HCT116 (cell line): ENCODE results near the gene ZDHHC22. TPM values are rescaled to one million over a fixed set of nuclear protein-coding genes. Genes with fewer than 3 reads are reported as not detected.

Experiments used
- ATAC-seq: fragments of 200-7000 bp; cut with Tn5 transposase; 2 replicates; pipeline ENCODE4 v1.9.1; 2020; ENCODE audit warnings: mild to moderate bottlenecking, moderate library complexity
- BruUV-seq: library from RNA; stranded (reverse); fragments of 400-500 nt; replicated peaks from 2 replicates; lab custom pipeline; 2021; lab: Mats Ljungman, UMichigan
- CTCF ChIA-PET: fragments of 300-600 bp; sonication (Branson Sonifier 250); formaldehyde crosslinking; loops from one replicate; lab custom pipeline; 2021; ENCODE audit warnings: antibody characterized with exemption; lab: Charles Lee
- POLR2A ChIA-PET: fragments of 300-600, 350-600 bp; sonication (Branson Sonifier 250); formaldehyde crosslinking; loops from one replicate; lab custom pipeline; 2021; ENCODE audit warnings: antibody characterized with exemption; lab: Charles Lee
- RAD21 ChIA-PET, 2 experiments: fragments of 300-600 bp; sonication (Branson Sonifier 250); formaldehyde crosslinking; loops; one replicate each; lab custom pipeline; 2023; ENCODE audit warnings: low total read pairs in 2 of 2; ENCODE audit not compliant: uncharacterized antibody in 2 of 2, unreplicated experiment in 2 of 2, low non-redundant PET in 1 of 2; lab: Charles Lee
- DNase-seq: peaks from one replicate; pipeline ENCODE4 v3.0.0-alpha.2; 2010; ENCODE audit warnings: low read depth, low spot score
- H2AFZ ChIP-seq: fragments of 200-600 bp; shearing (Covaris generic), sonication (generic); 2 replicates; pipeline ENCODE4 v1.6.1; 2017; ENCODE audit warnings: low read depth, mixed run types, mixed read lengths, antibody characterized with exemption, low read length; ENCODE audit not compliant: poor library complexity, severe bottlenecking
- H3K27ac ChIP-seq: 2 replicates; pipeline ENCODE4 v1.5.1; 2012; ENCODE audit warnings: low read depth, low read length
- H3K27me3 ChIP-seq: fragments of 200-600 bp; sonication (generic); 2 replicates; pipeline ENCODE4 v1.6.1; 2016; ENCODE audit warnings: mixed run types, low read length, mixed read lengths; ENCODE audit not compliant: insufficient read depth
- H3K36me3 ChIP-seq, 2 experiments: fragments of 200-500 bp in 1 of 2; fragments of 200-600 bp in 1 of 2; sonication (Bioruptor generic) in 1 of 2; sonication (generic) in 1 of 2; 2 replicates each; pipeline versions ENCODE4 v1.5.1 to v1.6.1; 2014 to 2016; ENCODE audit warnings: low read length in 2 of 2, inconsistent platforms in 1 of 2, mixed read lengths in 1 of 2, mixed run types in 1 of 2; ENCODE audit not compliant: insufficient read depth in 2 of 2, control insufficient read depth in 1 of 2
- H3K4me1 ChIP-seq, 2 experiments: fragments of 200-600 bp in 1 of 2; sonication (generic) in 1 of 2; 2 replicates each; pipeline versions ENCODE4 v1.5.1 to v1.6.1; 2012 to 2017; ENCODE audit warnings: low read length in 2 of 2, inconsistent platforms in 1 of 2, mild to moderate bottlenecking in 1 of 2, mixed read lengths in 1 of 2, mixed run types in 1 of 2, moderate library complexity in 1 of 2; ENCODE audit not compliant: insufficient read depth in 2 of 2, control insufficient read depth in 1 of 2
- H3K4me2 ChIP-seq: fragments of 200-600 bp; sonication (generic); 2 replicates; pipeline ENCODE4 v1.6.1; 2017; ENCODE audit warnings: mixed run types, low read length, mixed read lengths
- H3K4me3 ChIP-seq, 2 experiments: fragments of 200-600 bp in 1 of 2; sonication (generic) in 1 of 2; replicated peaks in 1 of 2; 2 replicates each; pipeline ENCODE4 v1.5.1; 2011 to 2016; ENCODE audit warnings: low read length in 2 of 2, control low read depth in 1 of 2, low read depth in 1 of 2, mild to moderate bottlenecking in 1 of 2, mixed read lengths in 1 of 2, mixed run types in 1 of 2
- H3K79me2 ChIP-seq: fragments of 200-600 bp; sonication (generic); 2 replicates; pipeline ENCODE4 v1.6.1; 2017; ENCODE audit warnings: mild to moderate bottlenecking, mixed run types, low read length, moderate library complexity, mixed read lengths; ENCODE audit not compliant: insufficient read depth
- H3K9ac ChIP-seq: fragments of 200-600 bp; sonication (generic); 2 replicates; pipeline ENCODE4 v1.6.1; 2016; ENCODE audit warnings: low read length, mixed read lengths
- H3K9me2 ChIP-seq: fragments of 200-600 bp; sonication (generic), shearing (Covaris generic); 2 replicates; pipeline ENCODE4 v1.6.1; 2017; ENCODE audit warnings: mixed run types, mild to moderate bottlenecking, moderate library complexity; ENCODE audit not compliant: insufficient read depth
- H3K9me3 ChIP-seq, 2 experiments: fragments of 200-500 bp in 1 of 2; fragments of 200-600 bp in 1 of 2; sonication (Bioruptor generic) in 1 of 2; sonication (generic) in 1 of 2; 2 replicates each; pipeline ENCODE4 v1.6.1; 2014 to 2017; ENCODE audit warnings: low read length in 2 of 2, mixed read lengths in 2 of 2, inconsistent platforms in 1 of 2, low read depth in 1 of 2, mild to moderate bottlenecking in 1 of 2, mixed run types in 1 of 2, moderate library complexity in 1 of 2; ENCODE audit not compliant: control insufficient read depth in 1 of 2, insufficient read depth in 1 of 2
- H4K20me1 ChIP-seq: fragments of 200-600 bp; sonication (generic), shearing (Covaris generic); 2 replicates; pipeline ENCODE4 v1.6.1; 2017; ENCODE audit warnings: mixed run types, mild to moderate bottlenecking, moderate library complexity; ENCODE audit not compliant: insufficient read depth
- EZH2 ChIP-seq: fragments of 200-600 bp; sonication (generic); IDR thresholded peaks from 2 replicates; pipeline ENCODE4 v1.6.1; 2017; ENCODE audit warnings: antibody characterized with exemption, mixed run types
- FOSL1 ChIP-seq: IDR thresholded peaks from 2 replicates; pipeline ENCODE4 v1.6.1; 2012; ENCODE audit warnings: low read depth
- POLR2AphosphoS5 ChIP-seq: IDR thresholded peaks from 2 replicates; pipeline ENCODE4 v1.6.1; 2011; ENCODE audit warnings: mild to moderate bottlenecking, low read depth, low read length, moderate library complexity
- TCF7L2 ChIP-seq: IDR thresholded peaks from 2 replicates; pipeline ENCODE4 v1.7.0; 2011; ENCODE audit warnings: borderline replicate concordance, inconsistent platforms; ENCODE audit not compliant: insufficient read depth, insufficient read length; ENCODE audit errors: extremely low read depth
- YY1 ChIP-seq: IDR thresholded peaks from 2 replicates; pipeline ENCODE4 v1.6.1; 2011; ENCODE audit warnings: low read length, low read depth, moderate library complexity, mild to moderate bottlenecking; ENCODE audit not compliant: insufficient replicate concordance; ENCODE audit errors: extremely low read depth
- intact Hi-C: fragments of 100-400 bp; cut with micrococcal nuclease; formaldehyde crosslinking; loops from 2 replicates; pipeline ENCODE4 v1.10.0; 2022
- total RNA-seq: library from RNA; stranded (reverse); gene quantifications from one replicate; pipeline ENCODE4 v1.2.1, GENCODE V29; 2021; ENCODE audit not compliant: unreplicated experiment
- TF ChIP-seq, protein P1 (sequence below): IDR thresholded peaks from 2 replicates; pipeline ENCODE4 v1.6.1; 2011; ENCODE audit warnings: mild to moderate bottlenecking, low read length, moderate library complexity; ENCODE audit not compliant: insufficient replicate concordance; ENCODE audit errors: extremely low read depth
- TF ChIP-seq, protein P2 (sequence below), 3 experiments: fragments of 200-600 bp in 1 of 3; sonication (generic) in 1 of 3; IDR thresholded peaks in 2 of 3; conservative IDR thresholded peaks in 1 of 3; 2 replicates each; pipeline ENCODE4 v1.5.1; 2012 to 2017; ENCODE audit warnings: low read depth in 2 of 3, low read length in 2 of 3, antibody characterized with exemption in 1 of 3, borderline replicate concordance in 1 of 3, control low read depth in 1 of 3, mild to moderate bottlenecking in 1 of 3, mixed read lengths in 1 of 3, mixed run types in 1 of 3, moderate library complexity in 1 of 3; ENCODE audit not compliant: insufficient read depth in 1 of 3

ZDHHC22 gene
- total RNA-seq, 1 experiment from 2014 or later = 0.10 TPM

DNA sequence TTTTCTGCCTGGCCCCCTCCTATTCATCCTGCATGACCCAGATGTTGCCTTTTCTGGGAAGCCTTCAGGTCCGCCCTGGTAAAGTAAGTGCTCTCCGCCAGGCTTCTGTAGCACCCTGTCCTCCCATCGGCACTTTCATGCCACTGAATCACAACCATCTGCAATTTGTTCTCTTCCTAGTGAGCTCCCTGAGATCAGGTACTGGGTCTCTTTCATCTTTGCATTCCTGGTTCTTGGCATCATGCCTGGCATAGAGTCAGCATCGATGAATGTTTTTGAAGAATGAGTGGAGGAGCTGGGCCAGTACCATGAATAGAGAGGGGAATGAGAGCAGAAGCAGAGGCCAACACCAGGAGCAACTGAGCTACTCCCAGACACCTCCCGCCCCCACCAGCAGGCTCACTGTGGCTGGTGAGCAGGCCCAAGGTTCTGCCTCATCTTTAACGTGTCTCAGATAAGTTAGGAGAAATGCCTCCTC lies 13.1 kb downstream of the ZDHHC22 start:
- ChIA-PET CTCF (interaction anchor here (0.7 to 1.5 kb wide), 4 partner anchors 12 to 256 kb away, joined by 3 to 7 read pairs (median 5); no protein-coding TSS in a partner anchor), POLR2A (interaction anchor here (0.7 to 1.0 kb wide), 2 partner anchors 10 to 30 kb away, joined by 3 read pairs; no protein-coding TSS in a partner anchor), RAD21 (no interaction called here)
- Histone ChIP-seq H3K4me2 (peak overlapping the region; percentile 68), H2AFZ (no peak overlapping the region), H3K79me2 (no peaks in the 10 kb centered on the region), H3K4me1 (peaks cover 38 to 77% of the 10 kb centered on the region in 2 experiments), H3K9me3 (no peaks in the 10 kb centered on the region), H3K9me2 (no peaks in the 10 kb centered on the region), H3K27ac (peak overlapping the region; percentile 62), H3K36me3 (no peaks in the 10 kb centered on the region)
- ATAC-seq (peak; percentile 80), DNase-seq (peak; percentile 98)
- intact Hi-C loops = no loop called here
- no TSS peak for BruUV-seq
- no peak for TF ChIP-seq FOSL1
- TF ChIP-seq, protein P1, sequence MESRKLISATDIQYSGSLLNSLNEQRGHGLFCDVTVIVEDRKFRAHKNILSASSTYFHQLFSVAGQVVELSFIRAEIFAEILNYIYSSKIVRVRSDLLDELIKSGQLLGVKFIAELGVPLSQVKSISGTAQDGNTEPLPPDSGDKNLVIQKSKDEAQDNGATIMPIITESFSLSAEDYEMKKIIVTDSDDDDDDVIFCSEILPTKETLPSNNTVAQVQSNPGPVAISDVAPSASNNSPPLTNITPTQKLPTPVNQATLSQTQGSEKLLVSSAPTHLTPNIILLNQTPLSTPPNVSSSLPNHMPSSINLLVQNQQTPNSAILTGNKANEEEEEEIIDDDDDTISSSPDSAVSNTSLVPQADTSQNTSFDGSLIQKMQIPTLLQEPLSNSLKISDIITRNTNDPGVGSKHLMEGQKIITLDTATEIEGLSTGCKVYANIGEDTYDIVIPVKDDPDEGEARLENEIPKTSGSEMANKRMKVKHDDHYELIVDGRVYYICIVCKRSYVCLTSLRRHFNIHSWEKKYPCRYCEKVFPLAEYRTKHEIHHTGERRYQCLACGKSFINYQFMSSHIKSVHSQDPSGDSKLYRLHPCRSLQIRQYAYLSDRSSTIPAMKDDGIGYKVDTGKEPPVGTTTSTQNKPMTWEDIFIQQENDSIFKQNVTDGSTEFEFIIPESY = peak; percentile 48
- peak; percentile 100 for TF ChIP-seq TCF7L2
- peak; percentile 72 for TF ChIP-seq POLR2AphosphoS5
- TF ChIP-seq, protein P2, sequence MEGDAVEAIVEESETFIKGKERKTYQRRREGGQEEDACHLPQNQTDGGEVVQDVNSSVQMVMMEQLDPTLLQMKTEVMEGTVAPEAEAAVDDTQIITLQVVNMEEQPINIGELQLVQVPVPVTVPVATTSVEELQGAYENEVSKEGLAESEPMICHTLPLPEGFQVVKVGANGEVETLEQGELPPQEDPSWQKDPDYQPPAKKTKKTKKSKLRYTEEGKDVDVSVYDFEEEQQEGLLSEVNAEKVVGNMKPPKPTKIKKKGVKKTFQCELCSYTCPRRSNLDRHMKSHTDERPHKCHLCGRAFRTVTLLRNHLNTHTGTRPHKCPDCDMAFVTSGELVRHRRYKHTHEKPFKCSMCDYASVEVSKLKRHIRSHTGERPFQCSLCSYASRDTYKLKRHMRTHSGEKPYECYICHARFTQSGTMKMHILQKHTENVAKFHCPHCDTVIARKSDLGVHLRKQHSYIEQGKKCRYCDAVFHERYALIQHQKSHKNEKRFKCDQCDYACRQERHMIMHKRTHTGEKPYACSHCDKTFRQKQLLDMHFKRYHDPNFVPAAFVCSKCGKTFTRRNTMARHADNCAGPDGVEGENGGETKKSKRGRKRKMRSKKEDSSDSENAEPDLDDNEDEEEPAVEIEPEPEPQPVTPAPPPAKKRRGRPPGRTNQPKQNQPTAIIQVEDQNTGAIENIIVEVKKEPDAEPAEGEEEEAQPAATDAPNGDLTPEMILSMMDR (IDR thresholded peaks at IDR 0.05 in 2 of 3, conservative IDR thresholded peaks at IDR 0.05 in 1 of 3; ENCODE audit: borderline replicate concordance in 1 of 3, insufficient read depth in 1 of 3, low read depth in 2 of 3, low read length in 2 of 3) = no peak
- no peak for TF ChIP-seq EZH2
- TF ChIP-seq YY1 = peak; percentile 10
- TF ChIP-seq, all 23 proteins: peak for 4
- H3K9ac ChIP-seq = peak overlapping the region; percentile 41
- H3K4me3 ChIP-seq = peak overlapping the region; percentile 28 to 29
- no peaks in the 10 kb centered on the region for H4K20me1 ChIP-seq
- no peaks in the 10 kb centered on the region for H3K27me3 ChIP-seq
